Epidermal melanocyte (primary cell): ENCODE measurements around the gene GGCX.
"Not testable (repeated sequence)": the region's sequence is repeated elsewhere in the genome, so short reads cannot be mapped to it uniquely, and the experiment has no call there.

Experiments used
- DNase-seq: peaks from one replicate; pipeline ENCODE4 v3.0.0; 2011; ENCODE audit warnings: low spot score; ENCODE audit not compliant: insufficient read length

The GGCX gene

DNA sequence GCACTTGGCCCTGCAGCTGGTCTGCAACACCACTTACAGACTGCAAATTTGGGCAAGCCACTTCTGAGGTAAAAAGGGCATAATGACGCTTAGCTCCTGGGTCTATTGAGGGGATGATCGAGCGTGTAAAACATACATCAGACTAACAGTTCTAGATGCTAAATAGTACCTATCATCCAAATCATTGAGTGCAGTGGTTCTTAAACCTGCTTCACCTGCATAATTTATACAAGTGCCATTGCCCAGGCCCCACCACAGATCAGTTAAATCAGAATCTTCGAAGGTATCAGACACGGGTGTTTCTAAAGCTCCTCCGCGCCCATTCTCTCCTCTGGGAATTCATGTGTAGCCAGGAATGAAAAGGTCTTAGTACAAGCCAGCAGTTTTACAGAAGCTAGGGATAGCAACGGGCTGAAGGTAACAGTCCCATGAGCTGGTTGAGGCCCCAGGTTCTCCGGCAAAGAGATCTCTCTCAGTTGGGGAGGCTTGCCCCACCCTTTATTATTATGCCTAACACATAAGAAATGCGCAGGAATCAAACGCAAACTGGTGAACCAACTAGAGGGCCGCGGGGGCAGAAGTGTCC, 33.5 kb upstream of the GGCX start:
- DNase-seq = no peak

DNA sequence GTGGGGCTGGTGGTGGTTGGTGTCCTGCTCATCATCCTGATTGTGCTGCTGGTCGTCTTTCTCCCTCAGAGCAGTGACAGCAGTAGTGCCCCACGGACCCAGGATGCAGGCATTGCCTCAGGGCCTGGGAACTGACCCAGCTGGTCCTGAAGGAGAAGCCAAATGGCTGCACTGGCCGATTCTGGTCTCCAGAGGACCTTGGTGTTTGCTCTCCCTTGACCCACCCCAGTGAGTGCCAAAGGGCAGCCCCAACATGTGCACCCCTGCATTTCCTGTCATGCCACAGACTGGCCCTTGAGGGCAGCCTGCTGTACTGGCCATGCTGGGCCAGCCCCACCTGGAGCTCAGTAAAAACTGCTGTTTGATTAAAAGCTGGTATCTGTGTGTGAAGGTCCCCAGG, 31.7 kb upstream of the GGCX start:
- no peak for DNase-seq

DNA sequence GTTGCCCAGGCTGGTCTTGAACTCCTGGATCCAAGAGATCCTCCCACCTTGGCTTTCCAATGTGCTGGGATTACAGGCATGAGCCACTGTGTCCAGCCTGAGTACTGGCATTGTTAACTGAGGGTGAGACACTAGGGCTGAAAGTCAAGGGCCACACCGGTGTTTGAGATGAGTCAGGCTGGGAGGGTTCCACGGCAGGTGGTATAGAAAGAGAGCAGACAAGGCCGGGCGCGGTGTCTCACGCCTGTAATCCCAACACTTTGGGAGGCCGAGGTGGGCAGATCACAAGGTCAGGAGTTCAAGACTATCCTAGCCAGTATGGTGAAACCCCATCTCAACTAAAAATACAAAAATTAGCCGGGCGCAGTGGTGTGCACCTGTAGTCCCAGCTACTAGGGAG, 31.0 kb upstream of the GGCX start:
- DNase-seq = not testable (repeated sequence)

DNA sequence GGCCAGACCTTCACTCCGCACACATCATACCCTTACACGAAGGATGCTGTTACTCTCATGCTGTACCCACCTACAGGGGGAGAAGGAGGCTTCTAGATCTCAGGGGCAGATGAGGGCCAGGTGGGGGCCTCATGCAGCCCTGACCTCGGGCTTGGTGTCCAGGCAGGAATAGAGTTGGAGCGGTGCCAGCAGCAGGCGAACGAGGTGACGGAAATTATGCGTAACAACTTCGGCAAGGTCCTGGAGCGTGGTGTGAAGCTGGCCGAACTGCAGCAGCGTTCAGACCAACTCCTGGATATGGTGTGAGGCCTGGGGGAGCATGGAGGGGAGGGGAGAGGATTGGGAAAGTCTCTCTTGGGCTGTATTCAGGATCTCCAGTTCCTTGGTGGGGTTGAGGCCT, 30.3 kb upstream of the GGCX start:
- DNase-seq = no peak

DNA sequence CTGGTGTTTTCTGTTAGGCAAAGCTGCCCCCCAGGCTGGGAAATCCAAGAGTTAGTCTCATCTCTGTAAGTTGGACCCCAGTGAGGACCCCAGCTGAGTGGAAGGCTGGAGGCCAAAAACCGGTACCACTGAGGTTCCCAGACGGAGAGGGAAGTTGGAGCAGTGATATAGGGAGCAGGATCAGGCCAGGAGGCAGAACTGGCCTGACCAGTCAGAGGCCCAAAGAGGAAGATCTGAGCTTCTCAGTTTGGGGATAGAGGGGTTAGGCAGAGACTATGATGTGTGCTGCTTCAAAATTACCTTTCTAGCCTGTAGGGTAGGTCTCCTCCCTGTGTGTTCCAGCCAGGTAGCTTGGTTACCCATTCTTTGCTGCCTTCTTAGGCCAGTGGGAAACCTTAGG, 29.7 kb upstream of the GGCX start:
- no peak for DNase-seq

DNA sequence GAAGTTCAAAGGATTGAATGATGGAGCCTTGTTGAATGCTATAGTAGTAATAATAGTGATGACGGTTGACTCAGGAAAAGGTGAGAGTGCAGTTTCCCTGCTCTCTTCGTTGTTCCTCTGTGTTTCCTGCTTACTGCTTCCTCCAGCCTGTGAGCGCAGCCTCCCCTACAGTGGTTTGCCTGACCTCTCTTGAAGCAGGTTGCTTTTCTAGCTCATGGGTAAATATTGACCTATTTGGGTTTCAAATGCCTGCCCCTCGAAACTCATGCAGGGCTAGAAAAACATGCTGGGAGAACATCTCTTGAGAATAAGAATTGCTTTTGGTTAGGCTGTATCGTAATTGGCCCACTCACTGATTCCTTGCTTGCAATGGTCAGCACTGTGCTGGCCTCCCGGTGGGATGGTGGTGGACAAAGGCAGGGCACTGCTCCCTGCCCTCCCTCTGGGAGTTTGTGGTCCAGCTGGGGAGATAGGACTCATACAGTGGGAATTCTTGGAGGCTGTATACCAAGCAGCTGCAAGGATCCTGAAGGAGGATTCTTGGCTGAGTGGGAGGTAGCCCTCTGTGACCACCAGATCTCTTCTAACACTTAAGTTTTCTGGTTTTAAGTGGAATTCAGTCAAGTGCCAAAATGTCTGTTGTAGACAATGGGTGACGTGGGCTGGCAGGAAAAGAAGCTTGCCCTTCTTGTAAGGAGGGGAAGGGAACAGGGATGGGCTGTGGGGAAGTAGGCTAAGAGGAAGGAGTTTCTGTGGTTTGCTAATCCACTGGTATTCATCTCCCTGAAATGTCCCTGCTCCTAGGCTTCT, 28.9 kb upstream of the GGCX start:
- DNase-seq = no peak

DNA sequence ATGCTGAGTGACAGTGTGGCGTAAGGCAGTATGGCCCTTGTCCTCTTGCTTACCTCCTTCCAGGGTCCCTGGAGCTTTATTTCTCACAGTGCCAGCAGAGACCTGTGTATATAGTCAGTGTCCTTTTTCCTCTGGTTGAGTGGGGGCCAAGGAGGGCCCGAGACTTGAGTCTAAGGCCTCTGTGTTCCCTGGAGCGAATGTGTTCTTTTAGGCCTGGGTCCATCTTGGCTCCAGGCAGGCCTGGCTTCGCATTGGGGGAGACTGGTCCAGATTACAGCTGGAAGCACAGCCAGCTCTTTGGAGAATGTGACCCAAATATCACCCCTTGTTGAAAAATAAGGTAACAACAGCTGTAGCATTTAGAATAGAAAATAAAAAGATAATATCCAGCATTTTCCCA, 27.9 kb upstream of the GGCX start:
- DNase-seq = no peak

DNA sequence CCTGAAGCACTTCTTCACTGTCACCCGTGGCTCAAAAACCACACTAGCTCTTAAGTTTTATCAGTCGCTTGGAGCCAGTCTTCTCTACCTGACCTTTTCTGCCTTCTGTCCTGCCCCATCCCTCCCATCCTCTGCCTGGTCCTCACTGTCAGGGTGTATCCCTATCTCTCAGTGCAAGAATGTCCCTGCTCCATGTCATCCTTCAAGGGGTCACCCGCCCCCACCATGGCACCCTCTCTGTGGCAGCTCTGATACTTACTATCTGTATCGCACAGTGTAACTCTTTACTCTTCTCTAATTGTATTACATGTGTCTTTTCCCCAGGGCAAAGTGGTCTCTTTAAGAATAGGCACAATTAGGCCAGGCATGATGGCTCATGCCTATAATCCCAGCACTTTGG, 27.4 kb upstream of the GGCX start:
- no peak for DNase-seq

DNA sequence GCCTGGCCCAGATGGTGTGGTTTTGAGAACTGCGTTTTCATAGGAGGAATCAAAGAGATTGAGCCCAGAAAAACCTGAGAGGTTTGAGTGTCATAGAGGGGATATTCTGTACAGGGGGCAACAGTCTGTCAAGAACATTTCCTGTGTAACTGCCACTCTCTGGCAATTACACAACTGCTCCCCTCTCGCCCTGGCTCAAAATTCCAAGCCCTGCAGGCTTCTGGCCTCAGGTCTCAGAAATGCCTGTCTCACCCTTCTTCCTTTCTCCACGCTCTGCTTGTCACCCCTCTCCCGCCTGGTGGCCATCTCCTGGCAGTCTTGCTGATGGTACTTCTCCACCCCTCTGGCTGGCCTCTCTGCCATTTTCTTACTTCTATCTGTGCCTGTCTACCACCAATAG, 26.9 kb upstream of the GGCX start:
- DNase-seq = no peak

DNA sequence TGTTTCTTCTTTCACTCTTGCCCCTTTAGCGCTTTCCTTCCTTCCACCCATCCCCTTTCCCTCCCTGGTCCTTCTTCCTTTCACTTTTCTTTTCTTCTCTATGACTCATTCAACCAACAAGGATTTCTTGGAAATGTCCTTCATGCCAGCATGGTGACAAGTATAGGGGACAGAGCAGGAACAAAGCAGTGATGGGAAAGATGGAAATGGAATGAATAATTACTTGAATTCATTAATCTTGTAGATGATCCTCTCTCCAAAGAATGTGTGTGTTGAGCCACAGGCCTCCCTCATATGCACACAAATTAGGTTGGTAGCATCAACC, 24.4 kb upstream of the GGCX start:
- DNase-seq = no peak

DNA sequence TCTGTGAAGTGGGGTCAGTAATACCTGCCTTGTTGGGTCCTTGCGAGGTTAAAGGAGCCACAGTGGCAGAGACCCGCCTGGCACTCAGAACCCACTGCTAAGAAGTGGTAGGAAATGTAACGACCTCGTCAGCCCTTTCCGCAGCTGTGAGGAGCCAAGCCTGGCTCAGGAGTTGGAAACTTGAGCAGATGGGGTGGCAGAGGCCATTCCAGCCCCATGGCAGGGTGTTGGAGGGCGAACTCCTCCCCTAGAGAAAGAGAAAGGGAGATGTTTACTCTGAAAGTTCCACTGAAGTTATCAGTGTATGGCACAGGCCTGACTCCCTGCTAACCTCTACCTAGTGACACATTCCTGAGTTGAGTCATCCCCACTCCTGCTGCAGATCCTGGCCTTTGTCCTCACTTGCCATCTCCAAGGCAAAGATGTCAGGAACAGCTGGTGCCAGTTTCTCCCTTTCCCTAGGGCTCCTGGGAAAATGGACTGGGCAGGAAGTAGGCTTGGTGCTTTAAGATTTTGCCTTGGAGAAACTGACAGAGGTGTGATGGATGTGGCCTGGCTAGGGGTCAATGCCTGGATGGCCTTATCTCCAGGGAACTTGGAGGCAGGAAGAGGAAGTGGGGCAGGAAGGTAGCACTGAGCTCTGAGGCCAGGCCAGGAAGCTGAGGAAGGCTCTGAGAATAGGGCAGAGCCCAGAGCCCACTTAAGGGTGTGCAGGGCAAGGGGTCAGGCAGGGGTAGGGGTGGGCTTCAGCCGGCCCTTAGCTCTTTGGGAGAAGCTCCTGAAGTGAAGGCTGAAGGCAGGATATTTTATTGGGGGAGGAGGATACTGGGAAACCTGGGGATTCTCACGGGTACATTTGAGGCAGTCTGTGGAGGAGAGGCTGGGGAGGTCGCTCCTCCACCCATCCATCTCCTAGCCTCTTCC, 23.8 kb upstream of the GGCX start:
- no peak for DNase-seq

DNA sequence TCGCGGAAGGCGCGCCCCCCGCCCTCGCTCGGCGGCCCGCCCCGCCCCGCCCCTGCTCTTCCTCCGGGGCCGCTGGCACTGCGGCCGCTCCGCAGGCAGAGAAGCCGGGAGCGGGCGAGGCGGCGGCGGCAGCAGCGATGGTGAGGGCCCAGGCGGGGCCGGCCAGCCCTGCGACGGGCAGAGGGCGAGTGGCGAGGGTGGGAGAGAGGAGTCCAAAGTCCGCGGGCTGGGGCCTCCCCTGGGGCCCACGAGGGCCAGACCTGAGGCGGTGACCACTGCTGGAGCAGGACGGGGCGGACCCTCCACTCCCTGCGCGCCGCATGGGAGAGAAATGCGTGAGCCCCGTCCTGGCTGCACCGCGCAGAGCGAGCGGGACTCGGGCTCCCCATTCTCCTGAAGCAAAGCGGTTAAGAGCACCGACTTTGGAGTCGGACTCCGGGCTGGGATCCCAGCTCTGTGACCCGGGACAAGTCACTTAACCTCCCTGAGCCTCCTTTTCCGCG, 23.1 kb upstream of the GGCX start, which contains the start of gene VAMP5:
Gene VAMP5 (plus strand): TSS at position 78 of the 503 bp plus-strand sequence. CDS start 60 bp downstream, at position 138.
- DNase-seq = no peak

DNA sequence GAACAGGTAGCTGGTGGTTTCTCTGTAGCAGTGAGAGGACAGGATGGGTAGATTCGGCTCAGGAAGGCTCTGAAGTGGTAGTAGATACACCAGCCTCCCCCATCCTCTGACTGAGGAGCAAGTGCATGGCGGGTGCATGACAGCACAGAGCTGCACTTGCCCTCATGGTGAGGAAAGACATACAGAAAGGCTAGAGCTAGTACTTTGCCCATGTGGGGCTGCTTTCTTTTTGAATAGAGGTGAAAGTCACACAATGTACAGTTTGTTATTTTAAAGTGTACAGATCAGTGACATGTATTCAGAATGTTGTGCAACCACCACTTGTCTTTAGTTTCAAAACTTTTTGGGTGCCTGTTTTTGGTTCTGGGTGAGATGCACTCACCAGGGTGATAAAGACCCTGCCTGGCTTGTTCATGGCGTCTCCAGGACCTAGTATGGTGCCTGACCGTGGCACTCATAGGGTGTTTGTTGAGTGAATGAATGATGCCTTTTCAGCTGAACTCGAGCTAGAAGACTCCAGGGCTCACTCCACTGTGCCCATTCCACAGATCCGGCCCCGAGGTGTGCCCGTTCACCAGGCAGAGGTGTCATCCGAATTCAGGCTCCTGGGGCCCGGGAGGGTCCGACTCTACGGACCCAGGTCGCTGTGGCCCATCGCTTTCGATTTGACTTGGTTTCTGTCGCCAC, 22.5 kb upstream of the GGCX start:
- no peak for DNase-seq

DNA sequence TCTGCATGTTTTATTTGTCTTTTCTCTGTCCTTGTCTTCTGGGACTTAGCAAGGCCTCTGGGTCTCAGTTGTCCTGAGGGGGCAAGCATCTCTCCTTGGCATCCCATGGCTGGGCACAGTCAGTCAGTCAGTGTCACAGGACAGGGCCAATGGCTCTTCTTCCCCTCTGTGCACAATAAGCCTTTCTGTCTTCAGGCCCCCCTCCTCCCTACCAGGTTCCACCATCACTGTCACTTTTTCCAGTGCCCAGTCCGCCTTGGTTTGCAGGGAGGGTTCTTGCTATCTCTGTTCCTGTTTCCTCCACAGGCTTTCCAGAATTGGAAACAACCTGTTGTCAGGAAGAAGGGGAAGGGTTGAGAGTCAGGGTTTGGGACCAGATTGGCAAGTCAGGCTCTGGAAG, 21.2 kb upstream of the GGCX start:
- no peak for DNase-seq

DNA sequence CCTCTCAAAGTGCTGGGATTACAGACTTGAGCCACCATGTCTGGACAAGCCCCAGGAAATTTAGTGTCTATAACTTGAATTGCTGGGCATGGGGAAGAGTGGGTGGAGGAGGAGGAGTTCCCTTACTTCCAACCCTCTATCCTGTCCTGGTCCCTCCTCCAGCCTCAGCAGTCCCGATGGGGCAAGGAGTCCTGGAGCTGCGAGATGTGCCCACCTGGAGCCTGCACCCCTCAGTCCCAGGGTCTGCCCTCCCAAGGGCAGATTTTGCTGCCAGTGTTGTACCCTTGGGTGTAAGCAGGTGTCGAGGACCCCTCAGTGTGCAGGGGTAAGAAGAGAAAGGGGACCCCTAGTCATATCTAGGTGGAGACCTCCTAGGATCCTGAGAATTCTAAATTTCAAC, 18.9 kb upstream of the GGCX start:
- no peak for DNase-seq

DNA sequence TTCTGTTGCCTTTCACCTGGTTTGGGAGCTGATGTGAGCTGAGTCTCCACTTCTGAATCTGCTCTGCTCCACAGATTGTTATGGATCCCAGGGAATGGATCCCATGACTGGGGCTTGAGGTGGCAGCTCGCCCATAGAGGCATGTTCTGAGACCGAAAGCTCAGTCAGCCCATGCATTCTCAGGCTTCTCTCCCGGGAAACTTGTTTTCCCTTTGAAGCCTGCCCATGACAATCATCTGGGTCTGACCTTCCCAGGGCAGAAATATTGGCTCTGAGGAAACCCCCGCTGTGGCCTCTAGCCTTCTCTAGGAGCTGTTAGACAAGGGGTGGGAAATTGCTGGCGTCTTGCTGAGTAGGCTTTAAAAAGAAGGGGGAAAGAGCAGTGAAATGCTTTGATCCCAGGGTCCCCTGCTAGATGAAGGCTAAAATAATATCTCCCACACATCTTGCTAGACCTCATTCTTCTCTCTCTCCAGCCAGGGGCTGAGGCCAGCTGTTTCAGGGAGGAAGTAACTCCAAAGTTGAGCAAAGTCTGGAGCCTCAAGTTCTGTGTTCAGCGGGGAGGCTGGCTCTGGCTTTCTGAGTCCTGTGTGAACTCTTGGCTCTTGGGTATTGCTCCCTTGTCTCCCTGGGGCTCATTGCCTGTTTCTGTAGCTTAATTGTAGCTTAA, 18.1 kb upstream of the GGCX start:
- no peak for DNase-seq

DNA sequence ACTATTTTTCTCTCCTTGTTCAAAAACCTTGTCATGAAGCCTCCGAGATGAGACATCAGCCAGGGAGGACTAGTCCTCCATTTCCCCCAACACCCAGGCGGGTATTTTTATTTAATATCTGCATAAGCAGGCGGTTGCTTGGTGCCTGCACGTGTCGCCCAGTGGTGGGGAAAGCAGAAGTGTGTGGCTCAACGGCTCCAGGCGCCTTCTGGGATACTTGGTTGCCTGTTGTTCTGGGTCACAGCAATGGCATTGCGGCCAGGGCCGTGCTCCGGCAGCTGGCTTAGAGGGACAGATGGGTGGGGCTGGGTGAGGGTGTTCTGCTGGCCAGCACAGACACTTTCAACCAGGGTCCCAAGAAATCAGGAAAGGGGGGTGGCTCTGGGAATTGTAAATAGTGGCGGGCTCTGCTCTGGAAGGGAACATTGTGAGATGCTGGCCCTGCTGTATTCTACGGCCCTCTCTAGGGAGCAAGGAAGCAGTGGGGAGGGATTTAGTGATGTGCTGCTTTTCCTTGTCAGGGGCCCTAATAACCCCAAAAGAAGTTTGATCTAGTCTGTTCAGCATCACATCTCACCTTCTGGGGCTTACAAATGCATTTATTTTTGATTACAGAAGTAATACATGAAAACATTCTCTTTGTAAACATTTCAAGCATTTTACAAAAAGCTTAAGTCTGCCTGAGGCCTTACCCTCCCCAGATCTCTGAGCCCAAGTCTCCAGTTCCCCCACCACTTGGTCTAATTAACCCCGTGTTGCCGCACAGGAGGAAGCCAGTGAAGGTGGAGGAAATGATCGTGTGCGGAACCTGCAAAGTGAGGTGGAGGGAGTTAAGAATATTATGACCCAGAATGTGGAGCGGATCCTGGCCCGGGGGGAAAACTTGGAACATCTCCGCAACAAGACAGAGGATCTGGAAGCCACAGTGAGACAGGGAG, 17.2 kb upstream of the GGCX start:
- no peak for DNase-seq

DNA sequence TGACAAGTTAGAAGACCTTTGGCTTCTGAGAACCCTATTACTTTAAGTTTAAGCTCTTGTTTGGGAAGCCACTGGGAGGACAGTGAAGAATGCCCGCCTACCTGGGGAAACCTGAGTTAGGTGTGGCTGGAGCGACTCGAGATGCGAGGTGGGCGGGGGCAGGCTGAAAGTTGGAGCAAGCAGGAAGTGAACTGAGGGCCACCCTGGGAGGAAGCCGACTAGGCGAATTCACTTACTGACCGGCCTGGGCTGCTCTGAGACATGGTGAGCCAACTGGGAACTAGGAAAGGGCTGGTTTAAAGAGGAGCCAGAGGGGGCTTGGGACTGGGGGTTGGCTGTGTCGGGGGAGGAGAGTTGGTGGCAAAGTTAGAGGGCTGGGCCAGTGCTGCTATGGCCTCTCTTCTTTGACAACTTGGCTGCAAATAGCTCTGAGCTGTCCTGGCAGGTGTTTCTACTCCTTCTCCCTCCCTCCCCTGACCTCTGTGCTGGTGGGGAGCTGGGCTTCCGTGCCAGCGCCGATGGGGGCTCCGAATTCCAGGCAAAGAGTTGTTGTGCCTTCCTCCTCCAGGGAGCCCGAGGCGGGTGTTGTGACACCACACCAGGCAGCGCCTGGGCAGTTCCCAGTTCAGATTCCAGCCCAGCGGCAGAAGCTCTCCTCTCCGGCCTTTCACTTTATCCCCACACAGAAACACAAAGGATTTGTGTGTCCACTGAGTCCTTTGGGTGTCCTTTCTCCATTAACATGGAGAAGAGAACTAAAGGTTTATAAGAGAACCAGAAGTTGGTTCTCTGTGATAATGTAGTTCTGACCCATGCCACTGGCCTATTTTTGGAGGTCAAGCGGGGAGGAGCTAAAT, 16.3 kb upstream of the GGCX start, which contains the start of gene VAMP8:
Gene VAMP8 (plus strand): TSS at position 201 of the 857 bp plus-strand sequence. CDS start 61 bp downstream, at position 262.
- DNase-seq = no peak

DNA sequence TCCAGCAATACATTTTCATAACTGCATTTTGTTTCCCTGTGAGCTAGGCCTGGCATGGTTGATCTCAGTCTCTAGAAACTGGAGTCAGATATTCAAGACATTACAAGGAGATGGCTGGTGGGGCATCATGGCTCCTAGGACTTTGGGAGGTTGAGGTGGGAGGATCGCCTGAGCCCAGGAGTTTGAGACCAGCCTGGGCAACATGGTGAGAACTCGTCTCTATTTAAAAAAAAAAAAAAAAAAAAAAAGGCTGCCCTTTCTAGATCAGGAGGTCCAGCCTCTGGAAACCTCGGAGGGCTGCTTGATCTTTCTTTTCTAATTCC, 15.7 kb upstream of the GGCX start:
- DNase-seq = no peak
